ACHN (cell line): ENCODE data around the gene KIF18B.

Experiments used
- DNase-seq: peaks from one replicate; pipeline ENCODE4 v3.0.0-alpha.2; 2015
- in situ Hi-C: cut with HindIII; loops from 2 replicates; pipeline ENCODE4 v1.10.0; 2017; ENCODE audit warnings: low sequenced_read_pairs, low pct_ligation_motif_present, low pct_unique_long_range_greater_than_20kb

The KIF18B gene

GRCh38 chr17:44912763-44913544 is 34.6 kb downstream of the KIF18B start:
- in situ Hi-C loops = no loop called here
- DNase-seq = no peak

GRCh38 chr17:44911133-44912001 is 36.2 kb downstream of the KIF18B start:
- in situ Hi-C loops = no loop called here
- peak; percentile 82 for DNase-seq

GRCh38 chr17:44910231-44911106 is 37.1 kb downstream of the KIF18B start:
- in situ Hi-C loops = no loop called here
- DNase-seq = no peak

- in situ Hi-C loops = no loop called here
- peak; percentile 93 for DNase-seq
Measured at GRCh38 chr17:44909681-44910144, 37.9 kb downstream of the KIF18B start.

GRCh38 chr17:44908761-44909326 is 38.7 kb downstream of the KIF18B start:
- no peak for DNase-seq
- in situ Hi-C loops = no loop called here

GRCh38 chr17:44907729-44908470 is 39.7 kb downstream of the KIF18B start:
- in situ Hi-C loops = no loop called here
- no peak for DNase-seq

GRCh38 chr17:44906763-44907728 is 40.5 kb downstream of the KIF18B start:
- in situ Hi-C loops = no loop called here
- no peak for DNase-seq

GRCh38 chr17:44906010-44906646 is 41.4 kb downstream of the KIF18B start:
- in situ Hi-C loops = no loop called here
- DNase-seq = peak; percentile 92

- DNase-seq = no peak
- in situ Hi-C loops = no loop called here
Measured at GRCh38 chr17:44905006-44906000, 42.3 kb downstream of the KIF18B start.

GRCh38 chr17:44904001-44904984 is 43.3 kb downstream of the KIF18B start:
- no peak for DNase-seq

GRCh38 chr17:44903012-44903685 is 44.4 kb downstream of the KIF18B start:
- in situ Hi-C loops = no loop called here
- no peak for DNase-seq

More at GRCh38 chr17:44904001-44904984, 43.3 kb downstream of the KIF18B start:
- in situ Hi-C loops = no loop called here

GRCh38 chr17:44902135-44902760 is 45.3 kb downstream of the KIF18B start:
- DNase-seq = no peak
- in situ Hi-C loops = no loop called here

- in situ Hi-C loops = no loop called here
- DNase-seq = peak; percentile 68
Measured at GRCh38 chr17:44901411-44901921, 46.1 kb downstream of the KIF18B start.
